HG02798 (cell line): ENCODE data around the gene TSPO.
"Not testable (repeated sequence)": the region's sequence is repeated elsewhere in the genome, so short reads cannot be mapped to it uniquely, and the experiment has no call there.

ENCODE experiments used
- ATAC-seq: cut with Tn5 transposase; IDR thresholded peaks from one replicate; pipeline ENCODE4 v1.9.1; 2021; ENCODE audit warnings: mild to moderate bottlenecking; ENCODE audit not compliant: unreplicated experiment, poor library complexity

The TSPO gene

GRCh38 chr22:43129426-43130425, 21.6 kb upstream of the TSPO start:
- ATAC-seq = no peak

- ATAC-seq = no peak
These were observed 19.4 kb upstream of the TSPO start for GRCh38 chr22:43131773-43132501.

GRCh38 chr22:43133401-43133800, 18.0 kb upstream of the TSPO start:
- no peak for ATAC-seq

GRCh38 chr22:43134553-43134952, 16.8 kb upstream of the TSPO start:
- ATAC-seq = no peak

- no peak for ATAC-seq
These were observed 15.8 kb upstream of the TSPO start for GRCh38 chr22:43135565-43135964.

GRCh38 chr22:43136255-43136654, 15.1 kb upstream of the TSPO start:
- ATAC-seq = no peak

GRCh38 chr22:43136801-43137200, 14.6 kb upstream of the TSPO start:
- ATAC-seq = no peak

- ATAC-seq = peak; percentile 90
These were observed 8.3 kb upstream of the TSPO start, which contains the start of gene MCAT for GRCh38 chr22:43142880-43143562. MCAT (minus strand) TSS chr22:43143398; CDS start chr22:43143348, 50 bp downstream.

GRCh38 chr22:43144949-43145348, 6.4 kb upstream of the TSPO start:
- no peak for ATAC-seq

GRCh38 chr22:43145371-43145770, 6.0 kb upstream of the TSPO start:
- ATAC-seq = not testable (repeated sequence)

GRCh38 chr22:43146332-43146731, 5.0 kb upstream of the TSPO start:
- not testable (repeated sequence) for ATAC-seq

GRCh38 chr22:43147821-43148220, 3.5 kb upstream of the TSPO start:
- no peak for ATAC-seq

- no peak for ATAC-seq
These were observed 2.8 kb upstream of the TSPO start for GRCh38 chr22:43148581-43148980.

GRCh38 chr22:43150731-43151206, 590 bp upstream of the TSPO start:
- no peak for ATAC-seq

GRCh38 chr22:43152003-43152356, 621 bp downstream of the TSPO start:
- ATAC-seq = no peak

- ATAC-seq = peak; percentile 40
These were observed 1.2 kb downstream of the TSPO start for GRCh38 chr22:43152357-43153071.

GRCh38 chr22:43153899-43154298, 2.5 kb downstream of the TSPO start:
- ATAC-seq = no peak

GRCh38 chr22:43154887-43155536, 3.7 kb downstream of the TSPO start:
- ATAC-seq = no peak

- no peak for ATAC-seq
These were observed 4.4 kb downstream of the TSPO start for GRCh38 chr22:43155789-43156188.
